NB4 (cell line): ENCODE data around the gene LSM7.

Experiments used
- DNase-seq: peaks from one replicate; pipeline ENCODE4 v3.0.0; 2010; ENCODE audit warnings: low read depth
- H3K4me3 ChIP-seq: one replicate; pipeline ENCODE4 v1.5.1; 2011; ENCODE audit warnings: mild to moderate bottlenecking, low read depth, low read length, moderate library complexity
- MYC ChIP-seq: IDR thresholded peaks from 2 replicates; pipeline ENCODE4 v1.6.1; 2011; ENCODE audit warnings: low read depth, low read length
- POLR2A ChIP-seq: IDR thresholded peaks from 2 replicates; pipeline ENCODE4 v1.6.1; 2011; ENCODE audit warnings: mild to moderate bottlenecking; ENCODE audit not compliant: insufficient read length; ENCODE audit errors: extremely low read depth
- TF ChIP-seq, protein P1 (sequence below): IDR thresholded peaks from 2 replicates; pipeline ENCODE4 v1.6.1; 2011; ENCODE audit warnings: low read depth, low read length
- TF ChIP-seq, protein P2 (sequence below): IDR thresholded peaks from one replicate; pipeline ENCODE4 v1.5.1; 2012; ENCODE audit warnings: low read depth, low read length

Gene LSM7

DNA sequence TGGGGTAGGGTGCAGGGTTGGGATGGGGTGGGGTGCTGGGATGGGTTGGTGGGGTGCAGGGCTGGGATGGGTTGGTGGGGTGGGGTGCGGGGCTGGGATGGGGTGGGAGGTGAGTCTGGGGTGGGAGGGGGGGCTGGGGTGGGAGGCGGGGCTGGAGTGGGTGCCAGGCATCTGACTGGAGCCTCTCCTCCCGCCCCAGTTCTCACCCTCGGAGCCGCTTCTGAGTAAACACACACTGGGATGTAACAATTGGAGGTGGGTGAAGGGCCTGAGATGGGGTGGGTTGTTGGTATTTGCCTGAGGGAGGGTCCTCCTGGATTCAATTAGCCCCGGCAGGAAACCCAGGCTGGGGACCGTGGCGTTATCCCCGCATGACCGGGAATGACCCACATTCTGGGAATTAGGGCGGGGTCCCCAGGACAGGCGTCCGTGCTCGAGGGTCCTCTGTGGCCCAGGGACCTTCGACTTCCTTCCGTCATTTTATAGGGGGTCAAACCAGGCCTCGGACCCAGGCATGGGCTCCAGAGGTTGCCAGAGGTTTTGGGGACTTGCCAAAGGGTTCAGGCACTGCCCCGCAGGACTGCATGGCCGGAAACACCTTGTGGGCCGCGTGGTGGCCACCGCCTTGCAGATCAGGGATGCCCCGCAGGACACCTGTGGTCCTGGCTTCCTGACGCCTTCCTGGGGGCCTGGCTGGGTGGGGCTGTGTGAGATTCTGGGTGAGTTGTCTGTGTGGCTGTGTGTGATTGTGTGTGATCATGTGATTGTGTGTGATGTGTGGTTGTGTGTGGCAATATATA is 33.1 kb upstream of the LSM7 start:
- no peak for DNase-seq
- TF ChIP-seq POLR2A = no peak
- TF ChIP-seq, protein P1, sequence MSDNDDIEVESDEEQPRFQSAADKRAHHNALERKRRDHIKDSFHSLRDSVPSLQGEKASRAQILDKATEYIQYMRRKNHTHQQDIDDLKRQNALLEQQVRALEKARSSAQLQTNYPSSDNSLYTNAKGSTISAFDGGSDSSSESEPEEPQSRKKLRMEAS = no peak
- TF ChIP-seq, protein P2, sequence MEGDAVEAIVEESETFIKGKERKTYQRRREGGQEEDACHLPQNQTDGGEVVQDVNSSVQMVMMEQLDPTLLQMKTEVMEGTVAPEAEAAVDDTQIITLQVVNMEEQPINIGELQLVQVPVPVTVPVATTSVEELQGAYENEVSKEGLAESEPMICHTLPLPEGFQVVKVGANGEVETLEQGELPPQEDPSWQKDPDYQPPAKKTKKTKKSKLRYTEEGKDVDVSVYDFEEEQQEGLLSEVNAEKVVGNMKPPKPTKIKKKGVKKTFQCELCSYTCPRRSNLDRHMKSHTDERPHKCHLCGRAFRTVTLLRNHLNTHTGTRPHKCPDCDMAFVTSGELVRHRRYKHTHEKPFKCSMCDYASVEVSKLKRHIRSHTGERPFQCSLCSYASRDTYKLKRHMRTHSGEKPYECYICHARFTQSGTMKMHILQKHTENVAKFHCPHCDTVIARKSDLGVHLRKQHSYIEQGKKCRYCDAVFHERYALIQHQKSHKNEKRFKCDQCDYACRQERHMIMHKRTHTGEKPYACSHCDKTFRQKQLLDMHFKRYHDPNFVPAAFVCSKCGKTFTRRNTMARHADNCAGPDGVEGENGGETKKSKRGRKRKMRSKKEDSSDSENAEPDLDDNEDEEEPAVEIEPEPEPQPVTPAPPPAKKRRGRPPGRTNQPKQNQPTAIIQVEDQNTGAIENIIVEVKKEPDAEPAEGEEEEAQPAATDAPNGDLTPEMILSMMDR = no peak
- TF ChIP-seq MYC = no peak
- H3K4me3 ChIP-seq = no peak overlapping the region

DNA sequence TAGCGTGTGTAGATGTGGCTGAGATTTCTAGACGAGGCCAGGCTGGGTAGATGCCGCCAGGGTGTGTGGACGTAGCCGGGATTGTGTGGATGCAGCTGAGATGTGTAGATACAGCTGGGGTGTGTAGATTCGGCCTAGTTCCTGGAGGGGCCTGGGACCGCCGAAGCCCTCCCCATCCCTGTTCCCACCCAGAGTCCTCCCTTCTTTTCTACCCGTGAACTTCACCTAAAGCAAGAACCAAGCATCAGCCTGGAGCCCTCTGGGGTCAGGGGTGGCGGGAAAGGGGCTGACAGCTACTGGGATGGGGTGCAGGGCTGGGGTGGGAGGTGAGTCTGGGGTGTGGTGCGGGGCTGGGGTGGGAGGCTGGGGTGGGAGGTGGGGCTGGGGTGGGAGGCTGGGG is 32.4 kb upstream of the LSM7 start:
- H3K4me3 ChIP-seq = no peak overlapping the region
- TF ChIP-seq, protein P1 = no peak
- TF ChIP-seq POLR2A (no peak), MYC (no peak)
- TF ChIP-seq, protein P2 = no peak
- DNase-seq = no peak

DNA sequence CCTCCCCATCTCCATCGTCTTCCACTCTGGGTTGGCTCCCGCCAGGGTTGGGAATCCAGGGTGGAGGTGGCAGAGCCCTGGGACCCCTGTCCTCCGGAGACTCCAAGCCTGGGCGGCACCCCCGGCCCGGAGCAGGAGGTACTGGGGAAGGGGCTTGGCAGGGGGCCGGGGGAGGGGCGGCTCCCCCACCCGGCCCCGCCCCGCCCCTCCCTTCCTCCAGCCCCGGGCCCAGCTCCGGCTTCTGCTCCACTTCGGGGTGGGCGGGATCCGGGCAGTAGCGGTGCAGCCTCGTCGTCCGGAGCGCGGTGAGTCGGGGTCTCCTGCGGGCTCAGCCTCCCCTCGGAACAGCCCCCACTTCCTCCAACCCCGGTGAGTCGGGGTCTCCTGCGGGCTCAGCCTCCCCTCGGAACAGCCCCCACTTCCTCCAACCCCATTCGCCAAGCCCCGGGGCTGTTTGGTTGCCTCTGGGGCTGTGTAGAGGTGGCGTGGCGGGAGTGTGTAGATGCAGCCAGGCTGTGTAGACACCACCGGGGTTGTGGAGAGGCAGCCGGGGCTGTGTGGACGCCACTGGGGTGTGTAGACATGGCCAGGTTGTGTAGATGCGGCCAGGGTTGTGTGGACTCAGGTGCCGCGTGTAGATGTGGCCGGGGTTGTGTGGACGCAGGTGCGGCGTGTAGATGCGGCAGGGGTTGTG is 31.8 kb upstream of the LSM7 start, which contains the start of gene TMPRSS9:
Gene TMPRSS9, plus strand, starts transcription at position 274 of the 694 bp plus-strand sequence. CDS start 29,521 bp downstream, outside the sequence.
- H3K4me3 ChIP-seq = no peak within 1 kb of the TSS
- DNase-seq = no peak
- TF ChIP-seq MYC = no peak
- TF ChIP-seq, protein P1 = no peak
- TF ChIP-seq POLR2A = no peak
- TF ChIP-seq, protein P2 = no peak

DNA sequence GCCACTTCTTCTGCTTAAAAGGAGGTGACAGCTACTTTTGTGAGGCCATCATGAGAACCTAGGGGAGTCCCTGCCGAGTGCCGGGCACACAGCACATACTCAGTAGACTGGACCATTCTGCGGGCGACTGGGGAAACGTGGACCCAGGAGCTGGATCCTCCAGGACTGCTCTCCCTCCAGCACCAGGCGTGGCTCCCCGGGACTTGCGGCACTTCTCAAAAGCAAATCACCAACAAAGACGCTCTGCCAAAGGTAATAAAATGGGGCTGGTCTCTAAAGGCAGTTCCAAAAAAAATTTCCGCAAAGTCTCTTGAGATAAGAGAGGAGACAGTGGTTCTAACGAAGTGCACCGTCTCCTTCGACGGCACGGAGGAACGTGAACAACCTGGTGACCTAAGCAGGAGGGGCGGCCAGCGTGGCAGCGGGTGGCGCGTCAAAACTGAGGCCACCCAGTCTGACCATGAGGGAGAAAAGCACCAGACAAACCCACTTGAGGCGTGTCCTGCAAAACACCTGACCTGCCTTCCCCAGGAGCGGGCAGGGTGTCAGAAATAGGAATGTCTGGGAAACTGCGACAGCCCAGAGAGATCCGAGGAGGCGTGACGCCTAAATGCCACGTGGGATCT is 30.3 kb upstream of the LSM7 start:
- TF ChIP-seq MYC (no peak), POLR2A (no peak)
- TF ChIP-seq, protein P2 = no peak
- H3K4me3 ChIP-seq = no peak overlapping the region
- DNase-seq = no peak

DNA sequence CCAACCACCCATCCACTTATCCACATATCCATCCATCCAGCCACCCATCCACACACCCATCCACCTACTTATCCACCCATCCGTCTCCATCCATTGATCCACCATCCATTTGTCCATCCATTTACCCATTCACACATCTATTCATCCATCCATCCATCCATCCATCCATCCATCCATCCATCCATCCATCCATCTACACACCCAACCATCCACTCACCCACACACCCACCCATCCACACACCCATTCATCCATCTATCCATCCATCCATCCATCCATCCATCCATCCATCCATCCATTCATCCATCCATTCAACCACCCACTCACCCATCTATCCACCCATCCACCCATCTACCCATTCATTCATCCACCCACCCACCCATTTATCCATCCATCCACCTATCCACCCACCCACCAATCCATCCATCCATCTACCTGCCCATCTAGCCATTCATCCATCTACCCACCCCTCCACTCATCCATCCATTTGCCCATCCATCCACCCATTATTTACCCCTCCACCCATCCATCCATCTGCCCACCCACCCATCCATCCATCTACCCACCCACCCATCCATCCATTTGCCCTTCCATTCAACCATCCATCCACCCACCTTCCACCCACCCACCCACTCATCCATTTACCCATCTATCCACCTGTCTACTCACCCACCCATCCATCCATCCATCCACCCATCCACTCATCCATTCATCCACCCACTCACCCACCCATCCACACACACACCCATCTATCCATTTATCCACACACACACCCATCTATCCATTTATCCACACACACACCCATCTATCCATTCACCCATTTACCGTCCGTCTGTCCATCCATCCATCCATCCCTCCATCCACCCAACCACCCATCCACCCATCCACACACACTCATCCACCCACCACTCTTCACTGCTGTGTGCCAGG is 29.2 kb upstream of the LSM7 start:
- no peak for DNase-seq
- no peak overlapping the region for H3K4me3 ChIP-seq
- TF ChIP-seq POLR2A = no peak
- TF ChIP-seq, protein P1 = no peak
- TF ChIP-seq, protein P2 = no peak
- no peak for TF ChIP-seq MYC
